GM12878 (cell line): ENCODE measurements around the gene NEBL. TPM values are rescaled to one million over a fixed set of nuclear protein-coding genes. Genes with fewer than 3 reads are reported as not detected.

ENCODE experiments used
- ATAC-seq: fragments of 200-7000 bp; cut with Tn5 transposase; 3 replicates; pipeline ENCODE4 v1.9.1; 2020; ENCODE audit warnings: mild to moderate bottlenecking, moderate library complexity
- BruUV-seq: library from RNA; stranded (reverse); fragments of 400-500 nt; replicated peaks from 2 replicates; lab custom pipeline; 2021; lab: Mats Ljungman, UMichigan
- CTCF ChIA-PET: fragments of 300-600 bp; sonication (Branson Sonifier 250); formaldehyde crosslinking; extraction: SDS; loops from one replicate; lab custom pipeline; 2021; ENCODE audit warnings: inconsistent platforms; lab: Yijun Ruan, JAX
- POLR2A ChIA-PET: fragments of 350-600 bp; formaldehyde crosslinking; extraction: SDS; loops from one replicate; lab custom pipeline; 2021; ENCODE audit warnings: inconsistent platforms; lab: Charles Lee
- RAD21 ChIA-PET: fragments of 300-600 bp; sonication (Branson Sonifier 250); formaldehyde crosslinking; loops from one replicate; lab custom pipeline; 2023; ENCODE audit warnings: antibody characterized with exemption; ENCODE audit not compliant: unreplicated experiment; lab: Charles Lee
- SMC1A ChIA-PET: fragments of 300-600 bp; sonication (Branson Sonifier 250); formaldehyde crosslinking; loops from one replicate; lab custom pipeline; 2023; ENCODE audit not compliant: unreplicated experiment, uncharacterized antibody; lab: Charles Lee
- DNase-seq: peaks from one replicate; pipeline ENCODE4 v3.0.0-alpha.2; 2011; ENCODE audit warnings: low read depth, low spot score
- FAIRE-seq: peaks from 3 replicates; lab custom pipeline; 2011; peaks lifted over from hg19 to GRCh38; lab: Jason Lieb, UNC
- H2AFZ ChIP-seq: 2 replicates; pipeline ENCODE4 v1.6.0; 2011; ENCODE audit warnings: low read depth, low read length, control low read depth; ENCODE audit not compliant: control insufficient read depth
- H3K27ac ChIP-seq: 2 replicates; pipeline ENCODE4 v1.5.1; 2011; ENCODE audit warnings: control low read depth; ENCODE audit not compliant: control insufficient read depth, insufficient read depth
- H3K27me3 ChIP-seq, 2 experiments: replicated peaks in 1 of 2; 2 replicates each; pipeline versions ENCODE4 v1.6.0 to v1.6.1; 2011; ENCODE audit warnings: low read length in 1 of 2; ENCODE audit not compliant: control insufficient read depth in 2 of 2, insufficient read depth in 2 of 2
- H3K36me3 ChIP-seq, 2 experiments: 2 replicates each; pipeline ENCODE4 v1.5.1; 2011; ENCODE audit warnings: low read length in 1 of 2; ENCODE audit not compliant: control insufficient read depth in 2 of 2, insufficient read depth in 2 of 2
- H3K4me1 ChIP-seq: 2 replicates; pipeline ENCODE4 v1.6.1; 2011; ENCODE audit warnings: mild to moderate bottlenecking, low read length, moderate library complexity, mixed read lengths; ENCODE audit not compliant: control insufficient read depth, insufficient read depth
- H3K4me2 ChIP-seq: 2 replicates; pipeline ENCODE4 v1.6.0; 2011; ENCODE audit warnings: control low read depth; ENCODE audit not compliant: control insufficient read depth, insufficient read depth
- H3K4me3 ChIP-seq: fragments of 200-600 bp; sonication (generic); 2 replicates; pipeline ENCODE4 v1.5.1; 2016
- H3K79me2 ChIP-seq: 2 replicates; pipeline ENCODE4 v1.6.0; 2011; ENCODE audit warnings: low read length; ENCODE audit not compliant: control insufficient read depth, insufficient read depth
- H3K9ac ChIP-seq: 2 replicates; pipeline ENCODE4 v1.8.0; 2011; ENCODE audit warnings: low read length, control low read depth, mixed read lengths; ENCODE audit not compliant: control insufficient read depth, insufficient read depth
- H3K9me3 ChIP-seq: replicated peaks from 3 replicates; pipeline ENCODE4 v1.5.1; 2011; ENCODE audit warnings: mild to moderate bottlenecking, low read length; ENCODE audit not compliant: control insufficient read depth, insufficient read depth
- H4K20me1 ChIP-seq: 2 replicates; pipeline ENCODE4 v1.6.0; 2011; ENCODE audit not compliant: control insufficient read depth, insufficient read depth
- ASH2L ChIP-seq: fragments of 300-600, 200-600 bp; sonication (generic); IDR thresholded peaks from 2 replicates; pipeline ENCODE4 v1.6.1; 2017; ENCODE audit warnings: low read depth, mild to moderate bottlenecking, borderline replicate concordance
- BACH1 ChIP-seq: fragments of 450-650 bp; IDR thresholded peaks from 2 replicates; pipeline ENCODE4 v1.6.1; 2017; ENCODE audit warnings: mild to moderate bottlenecking, borderline replicate concordance
- CBX5 ChIP-seq: sonication (generic); IDR thresholded peaks from 2 replicates; pipeline ENCODE4 v1.6.1; 2016; ENCODE audit warnings: low read depth, moderate library complexity, mild to moderate bottlenecking, inconsistent platforms
- EP300 ChIP-seq, 2 experiments: fragments of 150-350 bp in 1 of 2; IDR thresholded peaks; 2 replicates each; pipeline ENCODE4 v1.6.1; 2011 to 2012; ENCODE audit warnings: low read depth in 2 of 2, low read length in 2 of 2, borderline replicate concordance in 1 of 2, improper control_type of control experiment in 1 of 2, inconsistent platforms in 1 of 2; ENCODE audit not compliant: control insufficient read depth in 1 of 2
- FOXK2 ChIP-seq: fragments of 450-650 bp; IDR thresholded peaks from 2 replicates; pipeline ENCODE4 v1.6.1; 2017; ENCODE audit warnings: mild to moderate bottlenecking, moderate library complexity
- HDGF ChIP-seq: fragments of 450-650 bp; IDR thresholded peaks from 2 replicates; pipeline ENCODE4 v1.6.1; 2016; ENCODE audit warnings: antibody characterized with exemption
- KLF5 ChIP-seq: fragments of 450-650 bp; IDR thresholded peaks from 2 replicates; pipeline ENCODE4 v1.6.1; 2014; ENCODE audit warnings: mild to moderate bottlenecking; ENCODE audit not compliant: partially characterized antibody
- PBX3 ChIP-seq: IDR thresholded peaks from 2 replicates; pipeline ENCODE4 v1.6.1; 2011; ENCODE audit warnings: mild to moderate bottlenecking, low read depth, low read length, moderate library complexity; ENCODE audit not compliant: insufficient replicate concordance
- PRDM15 ChIP-seq: fragments of 450-650 bp; formaldehyde crosslinking; IDR thresholded peaks from 2 replicates; pipeline ENCODE4 v1.4.0; 2020; ENCODE audit warnings: mild to moderate bottlenecking, moderate library complexity
- RAD51 ChIP-seq: fragments of 450-650 bp; IDR thresholded peaks from 2 replicates; pipeline ENCODE4 v1.6.1; 2016; ENCODE audit warnings: moderate library complexity, mild to moderate bottlenecking, inconsistent platforms
- SRF ChIP-seq, 2 experiments: IDR thresholded peaks; 2 replicates each; pipeline ENCODE4 v1.6.1; 2011; ENCODE audit warnings: low read depth in 2 of 2, low read length in 2 of 2, mild to moderate bottlenecking in 1 of 2, moderate library complexity in 1 of 2
- TCF12 ChIP-seq: IDR thresholded peaks from 2 replicates; pipeline ENCODE4 v1.6.1; 2011; ENCODE audit warnings: low read depth, mild to moderate bottlenecking, low read length
- USF2 ChIP-seq: IDR thresholded peaks from 2 replicates; pipeline ENCODE4 v1.6.1; 2011; ENCODE audit warnings: low read depth, low read length, improper control_type of control experiment, borderline replicate concordance
- ZBTB33 ChIP-seq: fragments of 450-650 bp; IDR thresholded peaks from 2 replicates; pipeline ENCODE4 v1.6.1; 2017; ENCODE audit warnings: mild to moderate bottlenecking
- ZNF207 ChIP-seq: fragments of 450-650 bp; IDR thresholded peaks from 2 replicates; pipeline ENCODE4 v1.6.1; 2014; ENCODE audit warnings: antibody characterized with exemption, mild to moderate bottlenecking, borderline replicate concordance
- ZNF384 ChIP-seq: IDR thresholded peaks from 2 replicates; pipeline ENCODE4 v1.6.1; 2012; ENCODE audit warnings: low read depth, mild to moderate bottlenecking, low read length, improper control_type of control experiment, borderline replicate concordance
- WGBS: methylation state at CpG from one replicate; pipeline ENCODE4 v1.1.6; 2016; ENCODE audit warnings: low lambda C conversion rate; ENCODE audit not compliant: insufficient replicate concordance, insufficient coverage; ENCODE audit errors: missing lambda C conversion rate; 5-methylcytosine and 5-hydroxymethylcytosine counted together
- in situ Hi-C: fragments of 300-500 bp; cut with MboI; formaldehyde crosslinking; loops from 9 replicates; pipeline ENCODE4 v1.14.3; 2018; ENCODE audit warnings: mixed read lengths
- intact Hi-C: fragments of 100-400 bp; cut with micrococcal nuclease; formaldehyde crosslinking; loops from one replicate; pipeline ENCODE4 v1.14.2; 2022; ENCODE audit not compliant: unreplicated experiment
- polyA plus RNA-seq, 11 experiments: library from polyadenylated mRNA; depleted of rRNA in 4 of 11; unstranded in 6 of 11; stranded (reverse) in 5 of 11; fragments of >200 nt; fragmentation: Nextera tagmentation in 4 of 11; fragmentation: Illumina TruSeq in 1 of 11; extraction: Ambion mirVana in 4 of 11; extraction: Trizol in 1 of 11; gene quantifications; 1 replicate in 1 of 11; 2 replicates in 10 of 11; pipeline versions ENCODE4 v1.2.1 to v1.2.3, GENCODE V29; 2011 to 2016; ENCODE audit warnings: inconsistent platforms in 2 of 11, missing spikeins in 2 of 11, low read depth in 1 of 11
- total RNA-seq, 4 experiments: library from RNA; depleted of rRNA in 3 of 4; stranded (reverse); fragments of >200 nt in 3 of 4; fragmentation: Illumina TruSeq in 1 of 4; extraction: Trizol in 1 of 4; gene quantifications; 2 replicates each; pipeline versions ENCODE4 v1.2.1 to v1.2.3, GENCODE V29; 2013 to 2021

Gene NEBL
- total and polyA plus RNA-seq, 10 of the 15 experiments (the other 5 are each of a cell fraction or from before 2014, with no cell fraction given), result 0.04 to 0.56 (median 0.11) TPM; not detected in 6

- no peak for TF ChIP-seq USF2
These were observed 101.7 kb downstream of the NEBL start (continued) for GRCh38 chr10:20795391-20795790.

- DNase-seq (no peak), ATAC-seq (no peak), FAIRE-seq (no peak)
- Histone ChIP-seq H3K4me2 (no peak overlapping the region), H3K9ac (no peak overlapping the region), H4K20me1 (no peaks in the 10 kb centered on the region), H3K79me2 (no peaks in the 10 kb centered on the region), H3K36me3 (no peaks in the 10 kb centered on the region), H3K9me3 (no peaks in the 10 kb centered on the region), H3K27me3 (no peaks in the 10 kb centered on the region), H2AFZ (no peak overlapping the region), H3K27ac (no peak overlapping the region), H3K4me1 (no peaks in the 10 kb centered on the region), H3K4me3 (no peak overlapping the region)
- SMC1A ChIA-PET, result no interaction called here
- CTCF ChIA-PET, result no interaction called here
- WGBS, result 0% methylated on average over 1 of the region's 1 CpG
- no TSS peak for BruUV-seq
- in situ Hi-C loops, result no loop called here
- RAD21 ChIA-PET, result no interaction called here
- intact Hi-C loops, result no loop called here
- POLR2A ChIA-PET, result no interaction called here
- TF ChIP-seq ZNF207 (no peak), FOXK2 (no peak), ZNF384 (no peak), BACH1 (no peak), KLF5 (no peak), PBX3 (no peak), CBX5 (no peak), EP300 (IDR thresholded peaks at IDR 0.05; ENCODE audit: borderline replicate concordance in 1 of 2, control insufficient read depth in 1 of 2, low read depth in 2 of 2, low read length in 2 of 2) (no peak), RAD51 (no peak), TCF12 (no peak), SRF (IDR thresholded peaks at IDR 0.05; ENCODE audit: low read depth in 2 of 2, low read length in 2 of 2) (no peak), HDGF (no peak), PRDM15 (CRISPR knock-in tag) (no peak), ASH2L (no peak), ZBTB33 (no peak)
These were observed 111.9 kb downstream of the NEBL start for GRCh38 chr10:20785174-20785573.
